Measurements from ENCODE around the gene PGAP3. TPM values are rescaled to one million over a fixed set of nuclear protein-coding genes. Genes with fewer than 3 reads are reported as not detected.

The PGAP3 gene
- 5.9 and 9.9 TPM in 2 replicates for total RNA-seq

GRCh38 chr17:39687546-39688474, at the start of gene PGAP3:
Gene PGAP3, minus strand, starts transcription at chr17:39688057. Its CDS starts 43 bp downstream, at chr17:39688014.

DNA sequence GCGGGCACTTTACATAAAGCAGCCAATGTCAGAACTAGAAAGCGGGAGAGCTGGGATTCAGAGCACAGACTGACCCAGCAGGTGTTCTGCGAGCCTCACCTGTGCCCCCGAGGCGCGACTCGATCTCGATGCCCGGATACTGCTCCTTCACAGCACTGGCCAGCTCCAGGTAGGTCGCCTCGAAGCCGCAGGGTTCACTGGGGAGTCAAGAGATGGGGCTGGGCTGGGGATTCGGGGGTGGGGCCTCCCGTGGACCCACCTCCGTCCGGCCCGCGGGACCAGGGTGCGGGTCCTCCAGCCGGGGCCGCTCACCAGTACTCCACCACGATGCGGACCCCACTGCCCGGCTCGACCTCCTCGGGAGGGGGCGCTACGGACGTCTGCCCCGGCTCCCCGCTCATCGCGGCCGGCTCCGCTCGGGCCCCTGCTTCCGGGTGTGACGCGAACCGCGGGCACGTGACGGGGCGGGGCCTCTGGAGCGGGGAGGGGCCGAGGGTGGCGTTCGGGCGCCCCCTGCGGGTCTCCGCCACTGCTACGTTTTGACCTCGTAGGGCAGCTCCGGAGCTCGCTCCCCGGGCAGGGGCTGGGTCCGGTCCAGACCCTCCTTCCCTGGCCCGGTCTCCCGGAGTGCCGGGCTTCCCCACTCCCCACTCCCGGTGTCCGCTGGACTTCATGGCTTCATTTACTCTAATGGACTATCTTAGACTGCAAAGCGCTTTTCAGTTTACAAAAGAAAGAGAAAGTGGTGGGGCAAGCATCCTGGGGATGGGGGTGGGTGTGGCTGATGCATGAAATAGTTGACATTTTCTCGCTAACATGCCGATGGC, 42.5 kb upstream of the PGAP3 start, which contains the start of gene MIEN1:
Gene MIEN1, minus strand, starts transcription at position 438 of the 827 bp plus-strand sequence. Its CDS starts 37 bp downstream, at position 401.

GRCh38 chr17:39699818-39700147, 11.9 kb upstream of the PGAP3 start, which contains the start of gene ERBB2:
Gene ERBB2, plus strand, starts transcription at chr17:39700064. Its CDS starts 175 bp downstream, at chr17:39700239.

GRCh38 chr17:39667945-39668924, 19.6 kb downstream of the PGAP3 start, which contains the start of gene PNMT:
Gene PNMT, plus strand, starts transcription at chr17:39668453. Its CDS starts 23 bp downstream, at chr17:39668476.

DNA sequence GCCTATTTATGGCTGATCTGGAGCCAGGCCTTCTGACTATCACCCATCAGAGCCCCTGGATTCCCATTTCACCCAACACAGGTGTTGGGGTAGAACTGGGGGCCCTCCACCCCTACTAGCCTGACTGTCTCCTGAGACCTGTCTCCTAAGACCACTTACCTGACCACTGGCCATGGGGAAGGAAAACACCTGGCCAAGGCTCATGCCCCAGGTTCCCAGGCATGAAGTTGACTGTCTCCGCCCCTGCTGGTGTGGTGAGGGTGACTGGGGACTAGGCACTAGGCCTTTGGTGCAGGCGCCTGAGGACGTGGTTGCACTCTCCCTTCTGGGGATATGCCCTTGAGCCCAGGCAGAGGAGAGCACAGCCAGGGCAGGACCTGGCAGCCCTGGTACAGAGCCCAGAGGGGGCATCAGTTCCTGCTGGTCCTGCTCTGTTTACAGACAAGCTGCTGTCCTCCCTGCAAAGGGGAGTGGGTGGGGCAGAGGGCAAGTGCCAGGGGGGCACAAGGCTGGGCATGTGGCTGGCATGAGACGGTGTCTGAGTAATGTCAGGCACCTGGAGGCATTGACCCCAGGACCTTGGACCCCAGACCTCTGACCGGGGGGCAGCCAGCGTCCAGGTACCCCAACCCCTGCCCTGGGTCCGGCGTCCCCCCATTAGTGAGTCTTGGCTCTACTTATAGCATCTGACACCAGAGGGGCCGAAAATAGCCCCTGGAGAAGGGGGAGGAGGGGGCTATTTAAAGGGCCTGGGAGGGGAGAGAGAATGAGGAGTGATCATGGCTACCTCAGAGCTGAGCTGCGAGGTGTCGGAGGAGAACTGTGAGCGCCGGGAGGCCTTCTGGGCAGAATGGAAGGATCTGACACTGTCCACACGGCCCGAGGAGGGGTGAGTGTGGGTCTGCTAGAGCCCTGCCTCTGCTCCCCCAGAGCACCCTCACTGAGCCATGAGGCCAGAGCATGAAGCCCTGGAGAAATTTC, 23.0 kb downstream of the PGAP3 start, which contains the start of gene TCAP:
Gene TCAP, plus strand, starts transcription at position 769 of the 981 bp plus-strand sequence. Its CDS starts 11 bp downstream, at position 780.

DNA sequence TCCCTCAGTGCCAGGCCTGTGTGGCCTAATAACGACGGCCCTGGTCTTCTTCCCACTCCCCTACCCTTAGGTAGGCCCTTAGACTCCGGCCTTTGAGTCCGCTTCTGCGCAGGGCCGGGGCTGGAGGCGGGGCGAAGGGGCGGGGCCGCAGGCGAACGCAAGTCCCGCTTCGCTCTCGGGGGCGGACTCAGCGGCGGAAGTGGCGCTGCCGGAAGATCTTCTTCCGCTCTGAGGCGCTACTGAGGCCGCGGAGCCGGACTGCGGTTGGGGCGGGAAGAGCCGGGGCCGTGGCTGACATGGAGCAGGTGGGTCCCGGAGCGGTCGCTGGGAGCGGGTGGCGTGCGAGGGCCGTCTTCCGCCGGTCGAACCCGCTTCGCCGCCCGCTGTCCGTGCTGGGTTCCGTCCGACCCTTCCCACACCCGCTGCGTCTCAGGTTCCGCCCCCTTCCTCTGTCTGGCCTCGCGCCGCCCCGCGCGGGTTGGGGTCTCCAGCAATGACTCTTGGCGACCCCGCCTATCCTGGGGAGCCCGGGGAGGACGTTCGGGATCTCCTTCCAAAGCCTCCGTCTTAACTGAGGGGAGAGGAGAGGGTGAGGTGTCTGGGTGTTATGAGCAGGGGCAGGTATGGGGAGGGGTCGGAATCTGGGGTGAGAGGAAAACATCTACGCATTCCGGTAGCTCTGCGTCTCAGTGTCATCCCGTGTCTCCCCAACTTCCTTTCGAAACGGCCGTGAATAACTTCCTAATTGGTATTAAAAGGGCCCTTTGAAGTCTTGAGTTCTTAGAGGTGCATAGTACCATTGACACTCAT, 50.7 kb downstream of the PGAP3 start, which contains the start of gene STARD3:
Gene STARD3, plus strand, starts transcription at position 218 of the 810 bp plus-strand sequence. CDS start 16,388 bp downstream, outside the sequence.

DNA sequence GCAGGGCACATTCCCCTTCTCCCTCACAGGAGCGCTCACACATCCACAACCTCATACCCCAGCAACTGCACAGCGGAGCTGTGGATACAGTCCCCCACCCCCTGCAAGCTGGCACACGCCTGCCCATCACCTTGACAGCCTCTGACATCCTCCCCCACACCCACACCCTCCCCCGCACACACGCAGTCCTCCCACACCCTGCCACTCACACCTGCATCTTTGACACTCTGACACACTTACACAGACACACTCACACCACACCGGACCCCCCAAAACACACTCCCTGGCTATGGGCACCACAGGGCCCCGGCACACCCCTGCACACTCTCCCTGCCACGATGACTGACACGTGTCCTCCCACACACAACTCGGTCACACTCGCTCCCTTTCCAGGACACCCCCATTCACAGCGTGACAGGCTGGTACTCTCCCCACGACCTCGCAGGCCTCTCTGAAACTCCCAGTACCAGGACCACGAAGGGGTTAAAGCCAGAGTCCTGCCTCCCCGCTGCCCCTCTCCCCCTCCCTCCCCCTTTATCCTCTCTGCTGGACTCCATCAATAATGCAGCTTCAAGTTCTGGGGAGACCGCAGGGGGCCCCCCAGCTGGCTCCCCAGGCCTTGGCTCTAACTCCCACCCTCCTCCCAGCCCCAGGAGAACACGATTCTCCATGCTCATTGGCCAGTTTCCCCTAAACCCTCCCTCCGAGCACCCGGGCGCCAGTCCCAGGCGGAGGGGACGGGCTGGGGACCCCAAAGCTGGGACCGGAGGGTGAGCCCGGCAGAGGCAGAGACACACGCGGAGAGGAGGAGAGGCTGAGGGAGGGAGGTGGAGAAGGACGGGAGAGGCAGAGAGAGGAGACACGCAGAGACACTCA, 61.4 kb downstream of the PGAP3 start, which contains the start of gene PPP1R1B:
Gene PPP1R1B, plus strand, starts transcription at position 782 of the 876 bp plus-strand sequence. CDS start 441 bp downstream, outside the sequence.

Small RNAs within 50 kb of the gene (small RNA-seq; reads per million reads assigned to genes)
- gene MIR4728 = not detected

Other genes with a start within 250 kb of the PGAP3 start
- gene MED1, start 236.8 kb downstream of the PGAP3 start, total RNA-seq = 18.7 and 30.3 TPM in 2 replicates
- gene CDK12, start 226.6 kb downstream of the PGAP3 start, total RNA-seq = 29.8 and 46.3 TPM in 2 replicates
- not detected in 2 replicates for gene NEUROD2, start 80.1 kb downstream of the PGAP3 start, total RNA-seq
- 0.37 TPM in 1 of 2 replicates, not detected in the other for gene PPP1R1B, start 61.1 kb downstream of the PGAP3 start, total RNA-seq
- 28.2 and 32.0 TPM in 2 replicates for gene STARD3, start 50.9 kb downstream of the PGAP3 start, total RNA-seq
- gene TCAP, start 22.7 kb downstream of the PGAP3 start, total RNA-seq = 0.39 TPM in 1 of 2 replicates, not detected in the other
- 0.37 TPM in 1 of 2 replicates, not detected in the other for gene PNMT, start 19.6 kb downstream of the PGAP3 start, total RNA-seq
- 28.3 and 29.8 TPM in 2 replicates for gene ERBB2, start 12.0 kb upstream of the PGAP3 start, total RNA-seq
- 12.1 and 15.2 TPM in 2 replicates for gene MIEN1, start 42.5 kb upstream of the PGAP3 start, total RNA-seq
- 0.20 and 0.37 TPM in 2 replicates for gene GRB7, start 49.9 kb upstream of the PGAP3 start, total RNA-seq
- gene IKZF3, start 176.3 kb upstream of the PGAP3 start, total RNA-seq = not detected in 2 replicates
- gene ZPBP2, start 180.1 kb upstream of the PGAP3 start, total RNA-seq = not detected in 2 replicates
- gene GSDMB, start 230.6 kb upstream of the PGAP3 start, total RNA-seq = 3.7 and 4.0 TPM in 2 replicates
- gene ORMDL3, start 239.5 kb upstream of the PGAP3 start, total RNA-seq = 22.1 and 32.7 TPM in 2 replicates
- not detected in 2 replicates for gene LRRC3C, start 239.7 kb upstream of the PGAP3 start, total RNA-seq

Measured in subcutaneous preadipocyte (primary cell).